A673 (cell line): ENCODE results near the gene TMBIM1. TPM values are rescaled to one million over a fixed set of nuclear protein-coding genes. Genes with fewer than 3 reads are reported as not detected.
A peak's percentile ranks its signal among the peaks of the same experiment; 100 is the strongest.

ENCODE experiments used
- BruUV-seq: library from RNA; stranded (reverse); fragments of 400-500 nt; replicated peaks from 2 replicates; lab custom pipeline; 2021; lab: Mats Ljungman, UMichigan
- CTCF ChIA-PET: fragments of 300-600 bp; sonication (Branson Sonifier 250); formaldehyde crosslinking; loops from one replicate; lab custom pipeline; 2022; ENCODE audit warnings: antibody characterized with exemption; lab: Charles Lee
- POLR2A ChIA-PET: fragments of 300-600 bp; sonication (Branson Sonifier 250); formaldehyde crosslinking; loops from one replicate; lab custom pipeline; 2022; ENCODE audit warnings: antibody characterized with exemption; ENCODE audit not compliant: low non-redundant PET; lab: Charles Lee
- DNase-seq: peaks from one replicate; pipeline ENCODE4 v3.0.0-alpha.2; 2015; ENCODE audit warnings: low spot score
- H3K27ac ChIP-seq: fragments of 200-600 bp; sonication (generic); 2 replicates; pipeline ENCODE4 v1.5.1; 2016; ENCODE audit warnings: mixed run types, low read depth, mild to moderate bottlenecking, mixed read lengths, antibody characterized with exemption, low read length; ENCODE audit not compliant: poor library complexity, severe bottlenecking
- H3K27me3 ChIP-seq: fragments of 200-600 bp; sonication (generic); replicated peaks from 2 replicates; pipeline ENCODE4 v1.6.1; 2017; ENCODE audit warnings: mixed run types, low read depth, mild to moderate bottlenecking, mixed read lengths, antibody characterized with exemption, low read length; ENCODE audit not compliant: insufficient read depth, poor library complexity
- H3K36me3 ChIP-seq: fragments of 200-600 bp; sonication (generic); 2 replicates; pipeline ENCODE4 v1.6.1; 2016; ENCODE audit warnings: mixed run types, mild to moderate bottlenecking, mixed read lengths, antibody characterized with exemption, low read length; ENCODE audit not compliant: insufficient read depth, poor library complexity, severe bottlenecking
- H3K4me1 ChIP-seq: fragments of 200-600 bp; sonication (generic); 2 replicates; pipeline ENCODE4 v1.6.1; 2017; ENCODE audit warnings: mixed run types, mild to moderate bottlenecking, mixed read lengths, antibody characterized with exemption, low read length; ENCODE audit not compliant: insufficient read depth, poor library complexity, severe bottlenecking
- H3K4me3 ChIP-seq: fragments of 200-600 bp; sonication (generic); 2 replicates; pipeline ENCODE4 v1.5.1; 2016; ENCODE audit warnings: low read depth, mixed run types, mild to moderate bottlenecking, mixed read lengths, low read length; ENCODE audit not compliant: poor library complexity, severe bottlenecking
- H3K9me3 ChIP-seq: fragments of 200-600 bp; sonication (generic); 2 replicates; pipeline ENCODE4 v1.6.1; 2016; ENCODE audit warnings: mixed run types, low read depth, mild to moderate bottlenecking, mixed read lengths, antibody characterized with exemption, low read length; ENCODE audit not compliant: poor library complexity, severe bottlenecking
- CTCF ChIP-seq: fragments of 300-800, 200-600 bp; sonication (generic); conservative IDR thresholded peaks from 2 replicates; pipeline ENCODE4 v1.5.1; 2017; ENCODE audit warnings: low read depth, mild to moderate bottlenecking, antibody characterized with exemption, low read length, moderate library complexity, mixed read lengths
- EZH2 ChIP-seq: fragments of 200-600 bp; sonication (generic); IDR thresholded peaks from 2 replicates; pipeline ENCODE4 v1.6.1; 2017; ENCODE audit warnings: borderline replicate concordance, low read depth, mild to moderate bottlenecking, mixed read lengths, antibody characterized with exemption, low read length; ENCODE audit not compliant: poor library complexity, severe bottlenecking
- intact Hi-C: fragments of 100-400 bp; cut with micrococcal nuclease; formaldehyde crosslinking; loops from one replicate; pipeline ENCODE4 v1.10.0; 2022; ENCODE audit not compliant: unreplicated experiment
- total RNA-seq: library from RNA; stranded (reverse); gene quantifications from 2 replicates; pipeline ENCODE4 v1.2.3, GENCODE V29; 2021

Gene TMBIM1
- total RNA-seq, 1 experiment from 2014 or later: 43.9 TPM

- no peak overlapping the region for H3K27ac ChIP-seq
- H3K4me1 ChIP-seq: peaks cover 22% of the 10 kb centered on the region
- CTCF ChIA-PET: no interaction called here
- DNase-seq: no peak
- no TSS peak for BruUV-seq
- POLR2A ChIA-PET: no interaction called here
- H3K9me3 ChIP-seq: no peaks in the 10 kb centered on the region
- no peak overlapping the region for H3K4me3 ChIP-seq
- H3K27me3 ChIP-seq: no peaks in the 10 kb centered on the region
- H3K36me3 ChIP-seq: no peaks in the 10 kb centered on the region
- intact Hi-C loops: no loop called here
- TF ChIP-seq CTCF (no peak), EZH2 (no peak)
Measured at GRCh38 chr2:218320704-218321336, 28.5 kb upstream of the TMBIM1 start.

GRCh38 chr2:218319813-218320365 is 27.6 kb upstream of the TMBIM1 start:
- ChIA-PET CTCF (no interaction called here), POLR2A (no interaction called here)
- peak; percentile 38 for DNase-seq
- no peak overlapping the region for H3K4me3 ChIP-seq
- no peaks in the 10 kb centered on the region for H3K9me3 ChIP-seq
- H3K4me1 ChIP-seq: peaks cover 22% of the 10 kb centered on the region
- no TSS peak for BruUV-seq
- intact Hi-C loops: no loop called here
- H3K27ac ChIP-seq: no peak overlapping the region
- H3K27me3 ChIP-seq: no peaks in the 10 kb centered on the region
- TF ChIP-seq EZH2 (no peak), CTCF (no peak)
- H3K36me3 ChIP-seq: no peaks in the 10 kb centered on the region

- ChIA-PET POLR2A (no interaction called here), CTCF (no interaction called here)
- Histone ChIP-seq H3K27ac (no peak overlapping the region), H3K9me3 (no peaks in the 10 kb centered on the region), H3K4me3 (no peak overlapping the region), H3K36me3 (no peaks in the 10 kb centered on the region), H3K27me3 (no peaks in the 10 kb centered on the region), H3K4me1 (peaks cover 13% of the 10 kb centered on the region)
- TF ChIP-seq CTCF (no peak), EZH2 (no peak)
- intact Hi-C loops: no loop called here
- no TSS peak for BruUV-seq
- DNase-seq: no peak
Measured at GRCh38 chr2:218318241-218318640, 25.9 kb upstream of the TMBIM1 start.
